A673 (cell line): ENCODE results near the gene EEIG1. TPM values are rescaled to one million over a fixed set of nuclear protein-coding genes. Genes with fewer than 3 reads are reported as not detected.

ENCODE experiments used
- BruUV-seq: library from RNA; stranded (reverse); fragments of 400-500 nt; replicated peaks from 2 replicates; lab custom pipeline; 2021; lab: Mats Ljungman, UMichigan
- CTCF ChIA-PET: fragments of 300-600 bp; sonication (Branson Sonifier 250); formaldehyde crosslinking; loops from one replicate; lab custom pipeline; 2022; ENCODE audit warnings: antibody characterized with exemption; lab: Charles Lee
- POLR2A ChIA-PET: fragments of 300-600 bp; sonication (Branson Sonifier 250); formaldehyde crosslinking; loops from one replicate; lab custom pipeline; 2022; ENCODE audit warnings: antibody characterized with exemption; ENCODE audit not compliant: low non-redundant PET; lab: Charles Lee
- DNase-seq: peaks from one replicate; pipeline ENCODE4 v3.0.0-alpha.2; 2015; ENCODE audit warnings: low spot score
- H3K27ac ChIP-seq: fragments of 200-600 bp; sonication (generic); 2 replicates; pipeline ENCODE4 v1.5.1; 2016; ENCODE audit warnings: mixed run types, low read depth, mild to moderate bottlenecking, mixed read lengths, antibody characterized with exemption, low read length; ENCODE audit not compliant: poor library complexity, severe bottlenecking
- H3K27me3 ChIP-seq: fragments of 200-600 bp; sonication (generic); replicated peaks from 2 replicates; pipeline ENCODE4 v1.6.1; 2017; ENCODE audit warnings: mixed run types, low read depth, mild to moderate bottlenecking, mixed read lengths, antibody characterized with exemption, low read length; ENCODE audit not compliant: insufficient read depth, poor library complexity
- H3K36me3 ChIP-seq: fragments of 200-600 bp; sonication (generic); 2 replicates; pipeline ENCODE4 v1.6.1; 2016; ENCODE audit warnings: mixed run types, mild to moderate bottlenecking, mixed read lengths, antibody characterized with exemption, low read length; ENCODE audit not compliant: insufficient read depth, poor library complexity, severe bottlenecking
- H3K4me1 ChIP-seq: fragments of 200-600 bp; sonication (generic); 2 replicates; pipeline ENCODE4 v1.6.1; 2017; ENCODE audit warnings: mixed run types, mild to moderate bottlenecking, mixed read lengths, antibody characterized with exemption, low read length; ENCODE audit not compliant: insufficient read depth, poor library complexity, severe bottlenecking
- H3K4me3 ChIP-seq: fragments of 200-600 bp; sonication (generic); 2 replicates; pipeline ENCODE4 v1.5.1; 2016; ENCODE audit warnings: low read depth, mixed run types, mild to moderate bottlenecking, mixed read lengths, low read length; ENCODE audit not compliant: poor library complexity, severe bottlenecking
- H3K9me3 ChIP-seq: fragments of 200-600 bp; sonication (generic); 2 replicates; pipeline ENCODE4 v1.6.1; 2016; ENCODE audit warnings: mixed run types, low read depth, mild to moderate bottlenecking, mixed read lengths, antibody characterized with exemption, low read length; ENCODE audit not compliant: poor library complexity, severe bottlenecking
- EZH2 ChIP-seq: fragments of 200-600 bp; sonication (generic); IDR thresholded peaks from 2 replicates; pipeline ENCODE4 v1.6.1; 2017; ENCODE audit warnings: borderline replicate concordance, low read depth, mild to moderate bottlenecking, mixed read lengths, antibody characterized with exemption, low read length; ENCODE audit not compliant: poor library complexity, severe bottlenecking
- intact Hi-C: fragments of 100-400 bp; cut with micrococcal nuclease; formaldehyde crosslinking; loops from one replicate; pipeline ENCODE4 v1.10.0; 2022; ENCODE audit not compliant: unreplicated experiment
- total RNA-seq: library from RNA; stranded (reverse); gene quantifications from 2 replicates; pipeline ENCODE4 v1.2.3, GENCODE V29; 2021
- TF ChIP-seq, protein P1 (sequence below): fragments of 300-800, 200-600 bp; sonication (generic); conservative IDR thresholded peaks from 2 replicates; pipeline ENCODE4 v1.5.1; 2017; ENCODE audit warnings: low read depth, mild to moderate bottlenecking, antibody characterized with exemption, low read length, moderate library complexity, mixed read lengths

The EEIG1 gene
- total RNA-seq, 1 experiment from 2014 or later = 34.1 TPM

DNA sequence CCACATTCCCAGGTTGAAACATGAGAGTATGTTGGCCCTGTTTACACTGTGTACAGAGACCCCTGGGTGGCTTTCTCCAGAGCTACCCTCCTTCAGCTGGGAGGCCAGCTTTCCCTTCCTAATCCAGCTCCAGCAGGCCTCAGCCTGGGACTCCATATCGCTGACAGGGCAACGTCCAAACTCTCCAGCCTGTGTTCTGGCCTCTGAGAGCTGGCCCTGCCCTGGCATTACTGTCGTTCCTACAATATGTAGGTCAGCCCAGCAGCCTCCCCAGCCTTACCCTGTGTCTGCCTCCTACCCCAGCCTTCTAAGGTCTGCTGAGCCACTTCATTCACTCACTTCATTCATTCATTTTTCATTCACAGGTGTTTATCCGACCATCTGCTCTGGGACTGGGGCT lies 8.3 kb upstream of the EEIG1 start:
- CTCF ChIA-PET = no interaction called here

DNA sequence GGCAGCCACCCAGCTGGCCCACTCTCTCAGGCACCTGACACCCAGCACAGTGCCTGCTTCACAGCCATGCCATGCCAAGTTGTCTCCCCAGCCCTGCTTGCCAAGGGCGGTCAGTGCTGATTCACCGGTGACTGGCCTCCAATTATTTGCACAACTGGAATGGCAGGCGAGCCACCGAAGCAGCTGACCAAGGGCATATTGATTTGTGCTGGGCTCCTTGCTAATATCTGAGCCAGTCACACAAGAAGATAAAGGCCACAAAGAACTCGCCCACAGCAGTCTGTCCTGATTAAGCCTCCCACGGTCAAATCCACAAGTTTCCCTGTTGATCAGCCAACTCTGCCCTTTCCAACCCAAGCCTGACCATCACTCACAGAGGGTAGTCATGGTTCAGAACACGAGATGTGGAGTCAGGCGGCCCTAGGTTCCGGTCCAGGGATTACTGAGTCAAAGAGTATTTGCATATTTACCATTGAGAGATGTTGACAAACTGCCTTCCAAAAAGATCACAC lies 6.4 kb upstream of the EEIG1 start:
- ChIA-PET POLR2A (interaction anchor here (0.5 kb wide), 1 partner anchor 59 kb away, joined by 8 read pairs; no protein-coding TSS in a partner anchor), CTCF (no interaction called here)
- Histone ChIP-seq H3K4me1 (no peaks in the 10 kb centered on the region), H3K4me3 (no peak overlapping the region), H3K27ac (no peak overlapping the region), H3K9me3 (no peaks in the 10 kb centered on the region), H3K36me3 (no peaks in the 10 kb centered on the region), H3K27me3 (no peaks in the 10 kb centered on the region)
- intact Hi-C loops = no loop called here
- no peak for DNase-seq
- no TSS peak for BruUV-seq
- TF ChIP-seq, protein P1, sequence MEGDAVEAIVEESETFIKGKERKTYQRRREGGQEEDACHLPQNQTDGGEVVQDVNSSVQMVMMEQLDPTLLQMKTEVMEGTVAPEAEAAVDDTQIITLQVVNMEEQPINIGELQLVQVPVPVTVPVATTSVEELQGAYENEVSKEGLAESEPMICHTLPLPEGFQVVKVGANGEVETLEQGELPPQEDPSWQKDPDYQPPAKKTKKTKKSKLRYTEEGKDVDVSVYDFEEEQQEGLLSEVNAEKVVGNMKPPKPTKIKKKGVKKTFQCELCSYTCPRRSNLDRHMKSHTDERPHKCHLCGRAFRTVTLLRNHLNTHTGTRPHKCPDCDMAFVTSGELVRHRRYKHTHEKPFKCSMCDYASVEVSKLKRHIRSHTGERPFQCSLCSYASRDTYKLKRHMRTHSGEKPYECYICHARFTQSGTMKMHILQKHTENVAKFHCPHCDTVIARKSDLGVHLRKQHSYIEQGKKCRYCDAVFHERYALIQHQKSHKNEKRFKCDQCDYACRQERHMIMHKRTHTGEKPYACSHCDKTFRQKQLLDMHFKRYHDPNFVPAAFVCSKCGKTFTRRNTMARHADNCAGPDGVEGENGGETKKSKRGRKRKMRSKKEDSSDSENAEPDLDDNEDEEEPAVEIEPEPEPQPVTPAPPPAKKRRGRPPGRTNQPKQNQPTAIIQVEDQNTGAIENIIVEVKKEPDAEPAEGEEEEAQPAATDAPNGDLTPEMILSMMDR = no peak
- TF ChIP-seq EZH2 = no peak

More for the DNA sequence above, 8.3 kb upstream of the EEIG1 start:
- H3K36me3 ChIP-seq = no peaks in the 10 kb centered on the region
- DNase-seq = no peak
- POLR2A ChIA-PET = no interaction called here
- BruUV-seq = no TSS peak
- TF ChIP-seq, protein P1 = no peak
- TF ChIP-seq EZH2 = no peak
- H3K9me3 ChIP-seq = no peaks in the 10 kb centered on the region
- no peak overlapping the region for H3K4me3 ChIP-seq
- H3K27me3 ChIP-seq = no peaks in the 10 kb centered on the region
- no peaks in the 10 kb centered on the region for H3K4me1 ChIP-seq
- no peak overlapping the region for H3K27ac ChIP-seq
- intact Hi-C loops = no loop called here

- BruUV-seq = no TSS peak
- intact Hi-C loops = no loop called here
- H3K4me3 ChIP-seq = no peak overlapping the region
- no peak for DNase-seq
- no peak overlapping the region for H3K27ac ChIP-seq
- no peaks in the 10 kb centered on the region for H3K36me3 ChIP-seq
- TF ChIP-seq EZH2 = no peak
- TF ChIP-seq, protein P1 = no peak
- ChIA-PET POLR2A (no interaction called here), CTCF (no interaction called here)
- no peaks in the 10 kb centered on the region for H3K9me3 ChIP-seq
- no peaks in the 10 kb centered on the region for H3K27me3 ChIP-seq
- H3K4me1 ChIP-seq = no peaks in the 10 kb centered on the region
Measured at GRCh38 chr9:127985011-127985410, 4.2 kb upstream of the EEIG1 start.
